SW 1271 (cell line): ENCODE measurements around the gene ZNF165.
"Not testable (repeated sequence)": the region's sequence is repeated elsewhere in the genome, so short reads cannot be mapped to it uniquely, and the experiment has no call there.

Experiments
- DNase-seq, 2 experiments: peaks; one replicate each; lab custom pipeline; 2025; lab: John Stamatoyannopoulos, UW

The ZNF165 gene

DNA sequence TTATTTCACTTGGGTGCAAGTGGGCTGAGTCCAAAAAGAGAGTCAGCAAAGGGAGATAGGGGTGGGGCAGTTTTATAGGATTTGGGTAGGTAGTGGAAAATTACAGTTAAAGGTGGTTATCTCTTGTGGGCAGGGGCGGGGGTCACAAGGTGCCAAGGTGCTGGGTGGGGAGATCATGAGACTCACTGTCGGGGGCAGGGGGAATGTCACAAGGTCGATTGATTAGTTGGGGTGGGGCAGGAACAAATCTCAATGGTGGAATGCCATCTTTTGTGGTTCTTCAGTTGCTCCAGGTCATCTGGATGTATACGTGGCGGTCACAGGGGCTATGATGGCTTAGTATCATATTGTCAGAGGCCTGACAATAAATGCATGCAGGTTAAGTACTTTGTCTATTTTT is 41.9 kb downstream of the ZNF165 start:
- DNase-seq: not testable (repeated sequence)

DNA sequence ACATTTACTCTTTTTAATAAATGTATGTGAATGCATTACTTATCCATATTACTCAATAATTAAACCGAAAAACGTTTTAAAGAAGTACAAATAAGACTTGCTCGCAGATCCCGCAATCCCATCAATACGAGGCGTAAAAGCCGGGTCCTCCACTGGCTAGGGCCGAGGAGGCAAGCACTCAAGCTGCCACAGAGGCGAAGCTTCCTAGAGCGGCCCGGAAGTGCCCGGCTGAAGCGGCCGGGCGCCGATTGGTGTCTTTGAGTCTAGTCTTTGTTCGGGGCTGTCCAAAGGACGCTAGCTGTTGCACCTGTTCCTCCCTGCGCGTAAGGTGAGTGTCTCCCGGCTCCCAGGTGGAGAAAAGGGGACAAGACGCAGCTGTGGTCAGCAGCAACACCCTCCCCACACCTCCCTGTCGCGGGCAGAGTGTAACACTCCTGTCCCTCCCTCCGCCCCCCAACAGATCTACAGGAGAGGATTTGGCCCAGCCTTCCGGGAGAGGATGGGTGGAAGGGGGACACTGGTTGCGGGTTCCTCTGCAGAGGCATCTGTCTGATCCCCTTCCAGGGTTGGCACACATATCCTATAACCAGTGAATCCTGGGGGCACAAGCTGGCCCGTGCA is 44.1 kb downstream of the ZNF165 start, which contains the start of gene ZSCAN16:
TSS of gene ZSCAN16 (plus strand) at position 260 of the 621 bp plus-strand sequence. CDS start 835 bp downstream, outside the sequence.
- DNase-seq: no peak

DNA sequence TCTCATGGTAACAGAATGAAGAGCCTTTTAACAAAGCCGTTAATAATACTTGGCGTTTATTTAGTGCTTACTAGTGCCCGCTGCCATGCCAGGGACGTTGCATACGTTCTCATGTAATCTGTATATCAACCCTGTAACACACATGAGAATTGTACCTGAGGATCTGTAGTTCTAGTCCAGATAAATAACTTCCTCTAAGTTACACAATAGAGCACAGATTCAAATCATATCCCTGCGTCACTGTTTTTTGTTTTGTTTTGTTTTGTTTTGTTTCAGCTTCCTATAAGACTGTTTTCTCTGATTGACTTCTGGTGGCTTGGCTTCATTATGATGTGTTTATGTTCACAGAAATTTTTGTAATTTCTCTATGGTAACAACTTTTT is 44.6 kb downstream of the ZNF165 start:
- DNase-seq: no peak

DNA sequence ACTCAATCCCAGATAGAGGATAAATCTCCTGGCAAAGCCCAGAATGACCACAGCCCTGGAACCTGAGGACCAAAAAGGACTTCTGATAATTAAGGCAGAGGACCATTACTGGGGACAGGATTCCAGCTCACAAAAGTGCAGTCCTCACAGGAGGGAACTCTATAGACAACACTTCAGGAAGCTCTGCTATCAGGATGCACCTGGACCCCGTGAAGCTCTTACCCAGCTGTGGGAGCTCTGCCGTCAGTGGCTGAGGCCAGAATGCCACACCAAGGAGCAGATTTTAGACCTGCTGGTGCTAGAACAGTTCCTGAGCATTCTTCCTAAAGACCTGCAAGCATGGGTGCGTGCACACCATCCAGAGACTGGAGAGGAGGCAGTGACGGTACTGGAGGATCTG is 45.0 kb downstream of the ZNF165 start:
- DNase-seq: no peak

DNA sequence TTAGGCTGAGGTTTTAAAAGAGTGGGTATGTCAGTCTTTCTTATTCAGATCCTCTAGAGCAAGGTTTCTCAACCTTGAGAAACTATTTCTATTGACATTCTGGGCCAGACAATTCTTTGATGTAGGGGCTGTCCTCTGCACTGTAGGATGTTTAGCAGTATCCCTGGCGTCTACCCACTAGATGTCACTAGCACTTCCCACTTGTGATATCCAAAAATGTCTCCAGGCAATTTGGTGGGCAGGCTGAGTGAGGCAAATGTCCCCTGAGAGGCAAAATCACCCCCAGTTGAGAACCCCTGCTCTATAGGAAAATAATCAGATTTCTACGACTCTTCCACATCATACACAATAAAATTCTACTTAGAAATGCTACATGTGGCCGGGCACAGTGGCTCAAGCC is 53.6 kb downstream of the ZNF165 start:
- DNase-seq: peak in 1 of 2 experiments; percentile 55

DNA sequence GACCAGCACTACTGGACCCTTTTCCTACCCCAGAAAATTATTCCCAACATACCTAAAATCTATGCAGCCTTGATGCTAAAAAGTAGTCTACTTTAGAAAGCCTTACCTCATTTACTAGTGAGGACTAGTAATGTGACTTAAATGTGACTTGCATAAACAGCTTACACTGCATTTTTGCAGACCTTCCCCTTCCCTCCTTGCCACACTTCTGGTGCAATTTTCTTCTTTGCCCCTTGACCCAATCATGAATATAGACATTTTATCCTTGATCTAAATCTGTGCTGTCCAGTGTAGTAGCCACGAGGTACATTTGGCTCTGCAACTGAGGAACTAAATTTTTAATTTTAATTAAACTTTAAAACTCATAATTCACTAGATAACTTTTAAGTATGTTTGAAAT is 54.3 kb downstream of the ZNF165 start:
- no peak for DNase-seq

DNA sequence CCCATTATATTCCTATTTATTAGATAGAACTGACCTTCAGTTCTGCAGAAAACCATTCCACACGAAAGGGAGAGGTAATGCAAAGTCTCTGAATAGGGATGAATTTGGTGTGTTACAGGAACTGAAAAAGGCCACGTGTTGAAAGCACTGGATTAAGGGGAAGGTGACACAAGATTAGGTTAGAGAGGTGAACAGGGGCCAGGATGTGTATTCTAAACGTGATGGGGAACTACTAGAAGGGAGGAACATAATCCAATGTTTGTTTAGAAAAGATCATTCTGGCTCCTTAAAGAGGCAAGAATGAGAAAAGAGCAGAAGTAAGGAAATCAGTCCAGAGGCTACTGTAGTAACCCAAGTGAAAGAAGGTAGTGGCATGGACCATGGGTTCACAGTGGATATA is 55.0 kb downstream of the ZNF165 start:
- no peak for DNase-seq

DNA sequence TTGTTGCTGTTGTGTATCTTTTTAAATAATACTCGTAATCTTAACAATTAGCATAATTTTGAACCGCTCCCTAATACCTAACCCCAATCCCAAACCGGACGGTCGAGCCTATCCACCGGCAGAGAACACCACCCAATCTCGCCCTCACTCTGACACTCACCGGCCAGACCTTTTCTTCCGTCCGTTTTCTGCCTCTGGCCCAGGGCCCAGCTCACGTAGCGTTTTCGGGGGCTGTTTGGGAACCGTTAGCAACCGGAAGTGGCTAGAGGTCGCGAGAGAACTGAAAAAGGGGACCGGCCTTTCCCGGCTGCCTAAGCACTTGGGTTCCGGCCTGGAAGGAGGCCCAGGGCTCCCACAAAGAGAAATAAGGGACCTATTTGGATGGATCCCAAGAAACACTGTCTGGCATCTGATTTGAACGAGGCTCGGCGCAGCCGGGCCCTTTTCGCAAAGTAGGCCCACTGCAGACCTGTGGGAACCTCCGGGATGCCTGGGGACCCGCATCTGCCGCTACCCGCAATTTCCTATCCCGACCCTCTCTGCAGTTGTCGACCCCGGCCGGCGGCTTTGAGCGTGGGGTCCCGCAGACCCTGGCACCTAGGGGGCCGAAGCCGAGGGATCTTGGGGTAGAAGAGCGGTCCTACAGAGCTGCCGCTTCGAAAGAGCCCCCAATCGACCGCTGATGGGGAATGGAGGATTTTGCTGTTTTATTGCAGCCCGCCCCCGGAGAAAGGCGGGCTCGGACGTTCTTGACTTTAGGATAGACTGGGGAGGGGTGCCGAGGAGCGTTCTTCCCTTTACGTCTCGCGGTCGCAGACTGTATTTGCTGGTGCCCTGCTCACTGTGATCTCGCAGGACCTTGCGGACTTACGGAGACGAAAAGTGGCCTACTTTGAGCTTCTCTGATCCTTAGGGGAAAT is 56.5 kb downstream of the ZNF165 start:
- DNase-seq: peak; percentile 93 to 97

DNA sequence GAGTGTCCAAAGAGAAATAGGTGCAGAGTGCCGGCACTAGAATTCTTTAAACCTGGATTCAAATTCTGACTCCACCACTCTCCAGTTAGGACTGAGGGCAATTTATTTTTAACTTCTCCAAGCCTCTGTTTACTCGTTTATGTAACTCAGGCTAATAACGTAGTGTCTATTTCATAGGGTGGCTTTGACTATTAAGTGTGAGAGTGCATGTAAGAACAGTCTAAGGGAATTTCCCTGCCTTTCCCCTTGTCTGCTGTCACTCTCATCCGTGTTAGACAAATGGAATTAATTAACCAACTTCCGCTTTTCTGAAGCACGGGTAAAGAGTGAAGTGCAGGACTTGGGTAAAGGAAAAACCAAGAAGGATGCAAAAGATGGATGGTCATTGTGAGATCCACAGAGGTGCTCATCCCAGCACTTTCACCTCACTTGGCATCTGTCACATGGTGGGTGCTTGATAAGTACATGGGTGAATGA is 57.2 kb downstream of the ZNF165 start:
- DNase-seq: peak in 1 of 2 experiments; percentile 31
